TTC549 (cell line): ENCODE results near the gene JAM3.

ENCODE experiments used
- FAIRE-seq: peaks from 2 replicates; lab custom pipeline; 2012; peaks lifted over from hg19 to GRCh38; lab: Jason Lieb, UNC

Gene JAM3

DNA sequence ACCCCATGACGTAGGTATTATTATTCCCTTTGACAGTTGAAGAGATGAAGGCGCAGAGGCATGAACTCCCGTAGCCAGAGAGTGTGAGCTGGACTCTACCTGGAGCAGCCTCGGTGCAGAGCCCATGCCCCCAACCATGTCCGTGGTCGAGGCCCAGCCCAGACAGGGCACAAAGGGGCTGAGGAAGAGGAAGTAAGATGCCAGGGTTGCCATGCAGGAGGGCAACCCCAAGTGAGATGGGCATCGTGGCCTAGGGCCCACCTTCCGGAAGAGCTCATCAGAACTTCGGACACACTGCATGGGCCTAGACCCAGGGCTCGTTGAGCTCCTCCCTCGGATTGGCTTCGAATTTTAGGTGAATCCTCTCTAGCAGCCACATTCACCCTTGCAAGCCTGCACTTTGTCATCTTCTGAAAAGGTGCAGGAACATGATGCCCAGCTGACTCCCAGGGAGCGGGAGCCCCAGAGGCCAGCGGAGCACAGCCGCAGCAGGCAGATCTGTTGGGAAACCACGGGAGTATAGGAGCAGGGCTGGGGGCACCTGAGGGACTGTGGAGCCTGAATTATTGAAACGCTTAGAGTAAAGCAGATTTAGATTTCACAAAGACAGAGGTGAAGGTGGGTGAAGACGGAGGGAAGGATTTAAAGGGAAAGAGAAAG lies 29.0 kb upstream of the JAM3 start:
- FAIRE-seq = no peak

DNA sequence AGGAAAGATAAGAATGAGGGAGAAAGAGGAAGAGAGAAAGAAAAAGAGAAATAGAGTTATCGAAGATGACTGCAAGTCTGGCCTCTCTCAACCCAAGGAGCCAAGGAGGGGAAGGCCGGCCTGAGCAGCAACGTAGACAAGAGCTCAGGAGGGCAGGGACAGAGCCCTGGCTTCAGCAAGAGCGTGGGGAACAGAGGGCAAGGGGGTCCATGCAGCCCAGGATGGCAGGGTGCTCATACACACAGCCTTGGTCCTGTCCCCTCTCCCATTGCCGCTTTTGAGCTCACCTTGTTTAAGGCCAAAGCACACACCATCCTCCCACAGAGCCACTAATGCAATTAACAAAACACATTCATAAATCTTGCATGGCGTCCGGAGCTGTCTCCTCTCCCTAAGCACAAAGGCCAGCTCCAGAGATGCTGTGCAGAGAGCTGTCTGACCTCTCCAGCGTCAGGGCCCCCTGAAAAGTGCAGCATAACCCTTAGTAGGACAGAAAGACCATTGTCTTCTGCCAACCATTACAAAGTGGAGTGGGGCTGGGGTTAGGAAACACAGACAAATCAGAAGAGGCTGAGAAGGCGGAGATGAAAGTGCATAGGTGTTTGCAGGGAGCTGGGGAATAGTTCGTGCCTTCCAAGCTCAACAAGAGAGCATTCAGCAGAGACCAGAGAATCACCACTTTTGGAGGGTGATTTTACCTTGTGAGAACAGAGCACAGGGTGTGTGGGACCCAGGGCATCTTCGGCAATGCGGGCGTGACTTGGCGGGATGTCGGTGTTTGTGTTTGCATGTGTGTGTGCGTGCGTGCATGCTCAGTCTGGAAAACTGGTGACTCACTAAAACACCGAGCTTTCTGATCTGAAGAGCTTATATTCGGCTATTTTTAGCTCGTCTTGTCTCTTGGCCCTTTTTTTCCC lies 28.2 kb upstream of the JAM3 start:
- no peak for FAIRE-seq

GRCh38 chr11:134041349-134041748 lies 27.5 kb upstream of the JAM3 start:
- no peak for FAIRE-seq

- no peak for FAIRE-seq
These were observed 26.8 kb upstream of the JAM3 start for GRCh38 chr11:134041791-134042696.

GRCh38 chr11:134043821-134044420 lies 25.0 kb upstream of the JAM3 start:
- FAIRE-seq = no peak

GRCh38 chr11:134044514-134045284 lies 24.2 kb upstream of the JAM3 start:
- FAIRE-seq = no peak

DNA sequence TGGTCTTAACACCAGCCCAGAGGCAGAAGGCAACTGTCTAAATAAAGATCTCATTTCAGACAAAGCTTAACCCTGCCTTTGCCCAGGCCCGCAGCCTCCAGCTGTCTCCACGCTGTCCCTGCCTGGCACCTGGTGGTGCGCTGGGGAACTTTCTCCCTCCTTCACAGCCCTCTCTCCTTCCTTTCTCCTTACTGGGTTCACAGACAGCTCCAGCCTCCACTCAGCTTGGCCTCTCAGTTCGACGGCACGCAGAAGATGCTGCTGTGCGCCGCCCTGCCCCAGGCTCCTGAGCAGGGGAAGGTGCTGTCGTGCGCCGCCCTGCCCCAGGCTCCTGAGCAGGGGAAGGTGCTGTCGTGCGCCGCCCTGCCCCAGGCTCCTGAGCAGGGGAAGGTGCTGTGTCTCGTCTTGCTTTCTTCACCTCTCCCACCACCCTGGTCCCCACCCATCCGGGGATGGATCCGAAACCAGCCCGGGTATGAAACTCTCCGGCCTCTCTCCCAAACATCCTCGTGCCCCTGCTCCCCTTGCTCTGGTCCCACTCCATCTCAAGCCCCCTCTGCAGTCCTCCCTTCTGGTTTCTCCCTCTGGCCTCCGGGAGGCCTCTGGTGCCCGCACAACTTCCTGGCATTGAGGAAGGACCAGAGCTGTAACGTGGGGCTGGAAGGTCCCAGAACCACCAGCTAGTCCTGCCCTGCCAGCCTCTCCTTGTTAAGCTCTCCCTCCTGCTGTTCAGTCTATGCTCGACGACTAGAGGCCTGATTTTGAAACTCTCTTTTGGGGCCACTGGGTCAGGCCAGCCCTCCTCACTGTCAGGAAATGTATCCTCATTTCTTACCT lies 22.9 kb upstream of the JAM3 start:
- no peak for FAIRE-seq

GRCh38 chr11:134046681-134047449 lies 22.0 kb upstream of the JAM3 start:
- no peak for FAIRE-seq

- no peak for FAIRE-seq
These were observed 21.3 kb upstream of the JAM3 start for GRCh38 chr11:134047586-134047999.

GRCh38 chr11:134048028-134048427 lies 20.8 kb upstream of the JAM3 start:
- no peak for FAIRE-seq

GRCh38 chr11:134049303-134049702 lies 19.6 kb upstream of the JAM3 start:
- no peak for FAIRE-seq

GRCh38 chr11:134050541-134051383 lies 18.1 kb upstream of the JAM3 start:
- FAIRE-seq = no peak

GRCh38 chr11:134052395-134052987 lies 16.4 kb upstream of the JAM3 start:
- no peak for FAIRE-seq

DNA sequence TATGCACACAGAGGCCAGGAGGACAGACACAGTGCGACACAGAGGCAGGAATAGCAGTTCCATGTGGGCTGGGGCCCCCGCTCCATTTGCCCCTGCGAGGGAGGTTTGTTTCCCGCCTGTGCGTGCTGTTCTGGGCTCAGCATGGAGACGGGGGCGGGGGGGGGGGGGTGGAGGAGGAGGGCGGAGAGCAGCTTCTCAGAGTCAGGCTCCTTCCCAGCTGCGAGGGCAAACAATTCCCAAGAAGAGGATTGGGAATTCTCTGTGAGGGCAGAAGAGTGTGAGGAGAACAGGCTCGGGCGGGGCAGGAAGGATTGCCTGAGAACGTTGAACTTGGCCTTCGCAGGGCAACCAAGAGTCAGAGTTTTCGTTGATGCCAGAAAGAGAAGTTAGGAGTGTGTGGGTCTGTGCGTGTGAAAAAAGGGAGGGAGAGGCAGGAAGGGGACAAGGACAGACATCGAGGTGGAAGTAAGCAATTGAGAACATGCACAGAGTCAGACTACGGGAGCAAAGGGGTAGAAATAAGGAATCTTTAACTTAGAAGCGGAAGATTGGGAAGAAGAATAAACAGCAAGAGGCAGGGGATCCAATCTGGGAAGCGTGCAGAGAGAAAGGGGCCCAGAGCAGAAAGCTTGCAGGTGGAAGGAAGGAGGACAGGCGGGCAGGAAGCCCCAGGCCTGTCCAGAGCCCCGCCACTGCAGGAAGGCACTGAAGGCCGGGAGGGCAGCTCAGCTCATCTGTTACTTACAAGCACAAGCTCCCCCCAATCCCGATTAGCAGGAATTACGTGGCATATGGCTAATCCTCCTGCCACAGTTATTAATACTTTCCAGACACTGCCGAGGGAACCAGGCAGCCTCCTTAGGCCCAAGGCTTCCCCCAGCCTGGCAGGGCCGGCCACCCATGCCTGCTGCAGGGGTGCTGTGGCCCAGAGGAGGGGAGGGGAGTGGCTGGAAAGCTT lies 15.6 kb upstream of the JAM3 start:
- no peak for FAIRE-seq

DNA sequence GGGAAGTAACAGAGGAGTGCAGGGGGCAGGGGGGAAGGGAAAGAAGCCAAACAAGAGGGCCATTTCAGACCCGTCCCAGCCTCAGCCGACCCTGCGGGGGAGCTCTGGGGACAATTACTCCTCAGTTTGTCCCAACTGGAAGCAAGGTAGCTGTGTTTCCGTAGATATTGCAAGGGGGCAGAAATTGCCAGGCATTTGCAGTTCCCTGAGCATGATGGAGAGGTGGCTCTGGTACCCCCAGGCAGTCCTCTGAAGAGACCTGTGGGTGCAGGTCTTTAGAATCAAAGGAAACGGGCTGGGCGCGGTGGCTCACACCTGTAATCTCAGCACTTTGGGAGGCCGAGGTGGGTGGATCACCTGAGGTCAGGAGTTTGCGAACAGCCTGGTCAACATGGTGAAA lies 13.8 kb upstream of the JAM3 start:
- FAIRE-seq = no peak

GRCh38 chr11:134060316-134060715 lies 8.6 kb upstream of the JAM3 start:
- FAIRE-seq = no peak
